Nephron progenitor cell (in vitro differentiated cells): ENCODE data around the gene ANKLE1.
"Not testable (repeated sequence)": the region's sequence is repeated elsewhere in the genome, so short reads cannot be mapped to it uniquely, and the experiment has no call there.

Experiments used
- DNase-seq: peaks from one replicate; pipeline ENCODE4 v3.0.0; 2021
- H3K27ac Mint-ChIP-seq: 2 replicates; pipeline ENCODE4 v1.8.0; 2021; ENCODE audit warnings: mild to moderate bottlenecking, moderate library complexity, mixed read lengths
- H3K27me3 Mint-ChIP-seq: 2 replicates; pipeline ENCODE4 v1.8.0; 2021; ENCODE audit warnings: mild to moderate bottlenecking, low read depth, mixed read lengths; ENCODE audit not compliant: poor library complexity
- H3K36me3 Mint-ChIP-seq: 2 replicates; pipeline ENCODE4 v1.8.0; 2021; ENCODE audit warnings: low read depth, mixed read lengths
- H3K4me1 Mint-ChIP-seq: 2 replicates; pipeline ENCODE4 v1.8.0; 2021; ENCODE audit warnings: mixed read lengths
- H3K4me3 Mint-ChIP-seq: 2 replicates; pipeline ENCODE4 v1.8.0; 2021; ENCODE audit warnings: mild to moderate bottlenecking, moderate library complexity, mixed read lengths
- H3K9me3 Mint-ChIP-seq: 2 replicates; pipeline ENCODE4 v1.8.0; 2021; ENCODE audit warnings: mild to moderate bottlenecking, moderate library complexity, mixed read lengths
- TF ChIP-seq, protein P1 (sequence below): fragments of 200-600 bp; sonication (generic); IDR thresholded peaks from 2 replicates; pipeline ENCODE4 v1.5.0; 2021; ENCODE audit warnings: antibody characterized with exemption

The ANKLE1 gene

GRCh38 chr19:17294051-17294891 is 12.6 kb downstream of the ANKLE1 start:
- H3K27me3 Mint-ChIP-seq, result peaks cover 11% of the 10 kb centered on the region
- TF ChIP-seq, protein P1, sequence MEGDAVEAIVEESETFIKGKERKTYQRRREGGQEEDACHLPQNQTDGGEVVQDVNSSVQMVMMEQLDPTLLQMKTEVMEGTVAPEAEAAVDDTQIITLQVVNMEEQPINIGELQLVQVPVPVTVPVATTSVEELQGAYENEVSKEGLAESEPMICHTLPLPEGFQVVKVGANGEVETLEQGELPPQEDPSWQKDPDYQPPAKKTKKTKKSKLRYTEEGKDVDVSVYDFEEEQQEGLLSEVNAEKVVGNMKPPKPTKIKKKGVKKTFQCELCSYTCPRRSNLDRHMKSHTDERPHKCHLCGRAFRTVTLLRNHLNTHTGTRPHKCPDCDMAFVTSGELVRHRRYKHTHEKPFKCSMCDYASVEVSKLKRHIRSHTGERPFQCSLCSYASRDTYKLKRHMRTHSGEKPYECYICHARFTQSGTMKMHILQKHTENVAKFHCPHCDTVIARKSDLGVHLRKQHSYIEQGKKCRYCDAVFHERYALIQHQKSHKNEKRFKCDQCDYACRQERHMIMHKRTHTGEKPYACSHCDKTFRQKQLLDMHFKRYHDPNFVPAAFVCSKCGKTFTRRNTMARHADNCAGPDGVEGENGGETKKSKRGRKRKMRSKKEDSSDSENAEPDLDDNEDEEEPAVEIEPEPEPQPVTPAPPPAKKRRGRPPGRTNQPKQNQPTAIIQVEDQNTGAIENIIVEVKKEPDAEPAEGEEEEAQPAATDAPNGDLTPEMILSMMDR, result no peak
- peak overlapping the region; percentile 30 for H3K4me3 Mint-ChIP-seq
- H3K27ac Mint-ChIP-seq, result no peak overlapping the region
- peaks cover 39% of the 10 kb centered on the region for H3K36me3 Mint-ChIP-seq
- peak; percentile 63 for DNase-seq
- peaks cover 10% of the 10 kb centered on the region for H3K4me1 Mint-ChIP-seq
- peaks cover 9% of the 10 kb centered on the region for H3K9me3 Mint-ChIP-seq

- not testable (repeated sequence) for H3K27ac Mint-ChIP-seq, H3K27me3 Mint-ChIP-seq, H3K4me1 Mint-ChIP-seq, H3K9me3 Mint-ChIP-seq, DNase-seq, H3K4me3 Mint-ChIP-seq
- peaks cover 47% of the 10 kb centered on the region for H3K36me3 Mint-ChIP-seq
Observed at GRCh38 chr19:17295551-17295950, 13.8 kb downstream of the ANKLE1 start.

DNA sequence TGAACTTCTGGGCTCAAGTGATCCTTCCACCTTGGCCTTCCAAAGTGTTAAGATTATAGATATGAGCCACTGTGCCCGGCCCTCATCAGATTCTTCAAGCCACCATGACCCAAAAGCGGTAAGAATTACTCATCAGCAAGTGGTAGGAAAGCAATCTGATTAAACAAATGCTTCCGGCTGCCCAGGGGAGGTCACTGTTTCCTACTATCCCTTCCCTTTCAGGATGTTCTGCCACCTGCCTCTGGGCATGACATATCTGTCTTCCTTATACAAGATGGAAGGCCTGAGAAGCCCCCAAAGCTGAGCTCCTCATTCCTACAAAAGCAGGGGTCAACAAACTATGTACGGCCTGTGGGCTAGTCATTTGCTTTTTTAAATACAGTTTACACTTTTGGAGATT is 14.6 kb downstream of the ANKLE1 start:
- DNase-seq, result no peak
- TF ChIP-seq, protein P1, result no peak
- H3K4me3 Mint-ChIP-seq, result no peak overlapping the region
- H3K27me3 Mint-ChIP-seq, result peaks cover 2% of the 10 kb centered on the region
- peaks cover 9% of the 10 kb centered on the region for H3K9me3 Mint-ChIP-seq
- no peak overlapping the region for H3K27ac Mint-ChIP-seq
- H3K36me3 Mint-ChIP-seq, result peaks cover 51% of the 10 kb centered on the region
- H3K4me1 Mint-ChIP-seq, result peaks cover 10% of the 10 kb centered on the region

DNA sequence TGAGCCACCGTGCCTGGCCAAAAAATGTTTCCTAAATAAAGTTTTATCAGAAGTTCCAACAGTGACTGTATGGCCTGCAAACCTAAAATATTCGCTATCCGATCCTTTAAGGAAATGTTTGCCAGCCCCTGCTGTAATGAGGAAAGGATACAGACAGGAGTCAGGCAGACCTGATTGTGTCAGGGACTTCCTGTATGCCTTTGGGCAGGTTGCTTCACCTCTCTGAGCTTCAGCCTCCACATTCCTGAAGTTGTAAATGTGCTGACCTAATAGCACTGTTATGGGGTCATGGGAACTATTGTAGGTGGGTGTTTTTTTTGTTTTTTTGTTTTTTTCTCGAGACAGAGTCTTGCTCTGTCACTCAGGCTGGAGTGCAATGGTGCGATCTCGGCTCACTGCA is 15.3 kb downstream of the ANKLE1 start:
- H3K4me3 Mint-ChIP-seq, result no peak overlapping the region
- TF ChIP-seq, protein P1, result no peak
- peaks cover 9% of the 10 kb centered on the region for H3K9me3 Mint-ChIP-seq
- peaks cover 51% of the 10 kb centered on the region for H3K36me3 Mint-ChIP-seq
- DNase-seq, result no peak
- peaks cover 12% of the 10 kb centered on the region for H3K4me1 Mint-ChIP-seq
- no peak overlapping the region for H3K27ac Mint-ChIP-seq
- no peaks in the 10 kb centered on the region for H3K27me3 Mint-ChIP-seq

GRCh38 chr19:17300992-17301619 is 19.4 kb downstream of the ANKLE1 start:
- H3K36me3 Mint-ChIP-seq, result peaks cover 40% of the 10 kb centered on the region
- TF ChIP-seq, protein P1, result no peak
- peaks cover 9% of the 10 kb centered on the region for H3K9me3 Mint-ChIP-seq
- H3K4me1 Mint-ChIP-seq, result peaks cover 24% of the 10 kb centered on the region
- H3K4me3 Mint-ChIP-seq, result peak overlapping the region; percentile 74
- peaks cover 3% of the 10 kb centered on the region for H3K27me3 Mint-ChIP-seq
- no peak overlapping the region for H3K27ac Mint-ChIP-seq
- DNase-seq, result no peak

DNA sequence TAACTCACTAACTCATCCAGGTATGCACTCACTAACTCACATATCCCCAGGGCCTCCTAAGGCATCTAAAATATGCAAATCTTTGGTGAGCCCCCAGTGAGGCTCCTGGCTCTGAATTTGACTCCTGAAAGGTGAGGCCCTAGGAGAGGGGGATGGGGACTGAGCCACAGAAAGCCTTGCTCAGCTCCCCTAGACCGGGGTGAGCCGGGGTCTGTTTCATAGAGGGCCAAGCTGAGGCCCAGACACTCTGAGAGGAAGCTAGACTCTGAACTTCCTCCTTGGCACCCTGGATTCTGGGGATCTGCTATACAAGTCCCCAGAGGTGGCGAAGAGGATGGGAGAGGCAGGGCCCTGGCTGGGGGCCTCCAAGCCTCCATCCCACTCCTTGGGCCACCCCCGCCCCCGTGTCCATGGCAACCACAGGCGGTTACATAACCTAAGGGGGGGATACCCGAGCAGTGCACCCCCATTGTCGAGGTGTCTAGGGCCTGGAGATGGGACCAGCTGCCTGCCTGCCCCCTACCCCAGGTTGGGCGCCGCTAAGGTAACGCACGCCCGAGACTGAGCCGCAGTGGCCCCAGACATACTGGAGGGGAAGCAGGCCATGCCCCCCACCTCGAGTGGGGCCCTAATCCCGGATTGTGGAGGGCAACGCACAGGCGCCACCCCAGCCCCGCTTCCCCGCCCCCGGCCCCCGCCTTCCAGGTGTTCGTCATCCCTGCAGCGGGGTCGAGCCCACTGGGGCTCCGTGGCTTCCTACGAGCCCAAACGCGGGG is 20.9 kb downstream of the ANKLE1 start:
- Mint-ChIP-seq H3K27ac (no peak overlapping the region), H3K36me3 (peaks cover 27% of the 10 kb centered on the region), H3K4me1 (peaks cover 33% of the 10 kb centered on the region), H3K27me3 (peaks cover 3% of the 10 kb centered on the region), H3K9me3 (peaks cover 9% of the 10 kb centered on the region), H3K4me3 (peak overlapping the region; percentile 74)
- peak; percentile 26 for DNase-seq
- TF ChIP-seq, protein P1, result no peak
